Measurements from ENCODE around the gene FBXL14. TPM values are rescaled to one million over a fixed set of nuclear protein-coding genes. Genes with fewer than 3 reads are reported as not detected.

The FBXL14 gene
- total and polyA plus RNA-seq, 9 of the 15 experiments (the other 6 are each of a cell fraction or from before 2014, with no cell fraction given): 0.13 to 9.8 (median 3.3) TPM

- TF ChIP-seq RNF219 (CRISPR knock-in tag; IDR thresholded peaks at IDR 0.05) (no peak), FOXJ3 (CRISPR knock-in tag; IDR thresholded peaks at IDR 0.05) (no peak), ZNF778 (CRISPR knock-in tag; IDR thresholded peaks at IDR 0.05) (no peak), HCFC1 (IDR thresholded peaks at IDR 0.05; ENCODE audit: low read depth, low read length) (peak; percentile 45), ZNF75A (CRISPR knock-in tag; IDR thresholded peaks at IDR 0.05) (no peak), KDM2B (CRISPR knock-in tag; IDR thresholded peaks at IDR 0.05) (no peak), SAFB (IDR thresholded peaks at IDR 0.05; ENCODE audit: borderline replicate concordance, low read depth, low read length) (no peak), RBM39 (optimal IDR thresholded peaks at IDR 0.05; ENCODE audit: low read depth, low read length) (no peak), E2F4 (CRISPR knock-in tag; IDR thresholded peaks at IDR 0.05; ENCODE audit: low read depth) (no peak), FOXK2 (conservative IDR thresholded peaks at IDR 0.05 in 1 of 2, IDR thresholded peaks at IDR 0.05 in 1 of 2; ENCODE audit: low read depth in 2 of 2) (peak in 1 of 2 experiments; percentile 56; a peak in 1 of 4 replicates), ZNF212 (CRISPR knock-in tag; IDR thresholded peaks at IDR 0.05) (no peak), EP300 (IDR thresholded peaks at IDR 0.05; ENCODE audit: low read length) (no peak), FOXP4 (CRISPR knock-in tag; IDR thresholded peaks at IDR 0.05; ENCODE audit: borderline replicate concordance) (no peak), TBP (optimal IDR thresholded peaks at IDR 0.05; ENCODE audit: low read depth, low read length) (no peak), ZBTB11 (CRISPR knock-in tag; IDR thresholded peaks at IDR 0.05) (peak in 2 of 3 experiments; percentile 78 to 97; a peak in 4 of 6 replicates), NR2C2 (CRISPR knock-in tag; IDR thresholded peaks at IDR 0.05) (no peak), NR2C2 (tag; IDR thresholded peaks at IDR 0.05) (peak; percentile 15; the same call in 1 of the 2 replicates)
Measured at GRCh38 chr12:1594261-1595025, at the start of gene FBXL14 (continued).
